ENCODE measurements around the gene QRFP. TPM values are rescaled to one million over a fixed set of nuclear protein-coding genes. Genes with fewer than 3 reads are reported as not detected.

Gene QRFP
- polyA plus RNA-seq, 1 donor from 2014 or later: not detected

DNA sequence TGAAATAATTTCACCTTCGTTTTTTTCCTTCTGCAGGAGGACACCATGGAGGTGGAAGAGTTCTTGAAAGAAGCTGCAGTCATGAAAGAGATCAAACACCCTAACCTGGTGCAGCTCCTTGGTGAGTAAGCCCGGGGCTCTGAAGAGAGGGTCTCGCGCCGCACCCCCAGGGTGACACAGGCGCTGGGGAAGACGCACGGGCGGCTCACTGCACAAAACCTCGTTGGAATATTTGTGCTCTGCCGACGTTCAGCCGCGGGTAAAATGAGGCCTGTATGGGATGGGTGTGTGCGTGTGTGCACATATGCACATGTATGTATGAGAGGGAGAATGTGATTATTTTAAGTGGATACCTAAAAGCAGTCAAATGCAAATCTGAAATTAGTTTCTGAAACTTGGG, 24.5 kb downstream of the QRFP start:
- no peaks in the 10 kb centered on the region for H3K9me3 ChIP-seq (ENCODE audit: low read length)
- H3F3A ChIP-seq (ENCODE audit: insufficient read depth, low read length, poor library complexity, severe bottlenecking): no peaks in the 10 kb centered on the region
- no peaks in the 10 kb centered on the region for H3K27me3 ChIP-seq (ENCODE audit: insufficient read depth, low read depth, low read length)
- H3K4me2 ChIP-seq (ENCODE audit: low read length): no peak overlapping the region
- no peak overlapping the region for H3K9ac ChIP-seq (ENCODE audit: low read length)
- H3K27ac ChIP-seq (ENCODE audit: low read length): no peak overlapping the region
- H2AFZ ChIP-seq (ENCODE audit: low read depth, low read length): no peak overlapping the region
- TF ChIP-seq, protein P1, sequence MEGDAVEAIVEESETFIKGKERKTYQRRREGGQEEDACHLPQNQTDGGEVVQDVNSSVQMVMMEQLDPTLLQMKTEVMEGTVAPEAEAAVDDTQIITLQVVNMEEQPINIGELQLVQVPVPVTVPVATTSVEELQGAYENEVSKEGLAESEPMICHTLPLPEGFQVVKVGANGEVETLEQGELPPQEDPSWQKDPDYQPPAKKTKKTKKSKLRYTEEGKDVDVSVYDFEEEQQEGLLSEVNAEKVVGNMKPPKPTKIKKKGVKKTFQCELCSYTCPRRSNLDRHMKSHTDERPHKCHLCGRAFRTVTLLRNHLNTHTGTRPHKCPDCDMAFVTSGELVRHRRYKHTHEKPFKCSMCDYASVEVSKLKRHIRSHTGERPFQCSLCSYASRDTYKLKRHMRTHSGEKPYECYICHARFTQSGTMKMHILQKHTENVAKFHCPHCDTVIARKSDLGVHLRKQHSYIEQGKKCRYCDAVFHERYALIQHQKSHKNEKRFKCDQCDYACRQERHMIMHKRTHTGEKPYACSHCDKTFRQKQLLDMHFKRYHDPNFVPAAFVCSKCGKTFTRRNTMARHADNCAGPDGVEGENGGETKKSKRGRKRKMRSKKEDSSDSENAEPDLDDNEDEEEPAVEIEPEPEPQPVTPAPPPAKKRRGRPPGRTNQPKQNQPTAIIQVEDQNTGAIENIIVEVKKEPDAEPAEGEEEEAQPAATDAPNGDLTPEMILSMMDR (IDR thresholded peaks at IDR 0.05; ENCODE audit: poor library complexity, severe bottlenecking): no peak
- TF ChIP-seq TAF1 (IDR thresholded peaks at IDR 0.05; ENCODE audit: low read depth) (no peak), EP300 (conservative IDR thresholded peaks at IDR 0.05; ENCODE audit: poor library complexity, severe bottlenecking) (no peak), EZH2 (IDR thresholded peaks at IDR 0.05; ENCODE audit: borderline replicate concordance, insufficient read depth, low read length, poor library complexity, severe bottlenecking) (no peak), MXI1 (conservative IDR thresholded peaks at IDR 0.05; ENCODE audit: poor library complexity, severe bottlenecking) (no peak), POLR2AphosphoS5 (IDR thresholded peaks at IDR 0.05) (no peak), RAD21 (conservative IDR thresholded peaks at IDR 0.05) (no peak), SMC3 (conservative IDR thresholded peaks at IDR 0.05; ENCODE audit: poor library complexity) (no peak)
- TF ChIP-seq, protein P2, sequence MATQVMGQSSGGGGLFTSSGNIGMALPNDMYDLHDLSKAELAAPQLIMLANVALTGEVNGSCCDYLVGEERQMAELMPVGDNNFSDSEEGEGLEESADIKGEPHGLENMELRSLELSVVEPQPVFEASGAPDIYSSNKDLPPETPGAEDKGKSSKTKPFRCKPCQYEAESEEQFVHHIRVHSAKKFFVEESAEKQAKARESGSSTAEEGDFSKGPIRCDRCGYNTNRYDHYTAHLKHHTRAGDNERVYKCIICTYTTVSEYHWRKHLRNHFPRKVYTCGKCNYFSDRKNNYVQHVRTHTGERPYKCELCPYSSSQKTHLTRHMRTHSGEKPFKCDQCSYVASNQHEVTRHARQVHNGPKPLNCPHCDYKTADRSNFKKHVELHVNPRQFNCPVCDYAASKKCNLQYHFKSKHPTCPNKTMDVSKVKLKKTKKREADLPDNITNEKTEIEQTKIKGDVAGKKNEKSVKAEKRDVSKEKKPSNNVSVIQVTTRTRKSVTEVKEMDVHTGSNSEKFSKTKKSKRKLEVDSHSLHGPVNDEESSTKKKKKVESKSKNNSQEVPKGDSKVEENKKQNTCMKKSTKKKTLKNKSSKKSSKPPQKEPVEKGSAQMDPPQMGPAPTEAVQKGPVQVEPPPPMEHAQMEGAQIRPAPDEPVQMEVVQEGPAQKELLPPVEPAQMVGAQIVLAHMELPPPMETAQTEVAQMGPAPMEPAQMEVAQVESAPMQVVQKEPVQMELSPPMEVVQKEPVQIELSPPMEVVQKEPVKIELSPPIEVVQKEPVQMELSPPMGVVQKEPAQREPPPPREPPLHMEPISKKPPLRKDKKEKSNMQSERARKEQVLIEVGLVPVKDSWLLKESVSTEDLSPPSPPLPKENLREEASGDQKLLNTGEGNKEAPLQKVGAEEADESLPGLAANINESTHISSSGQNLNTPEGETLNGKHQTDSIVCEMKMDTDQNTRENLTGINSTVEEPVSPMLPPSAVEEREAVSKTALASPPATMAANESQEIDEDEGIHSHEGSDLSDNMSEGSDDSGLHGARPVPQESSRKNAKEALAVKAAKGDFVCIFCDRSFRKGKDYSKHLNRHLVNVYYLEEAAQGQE (IDR thresholded peaks at IDR 0.05; ENCODE audit: borderline replicate concordance): no peak
- H3K36me3 ChIP-seq (ENCODE audit: insufficient read depth, low read length): peaks cover 6% of the 10 kb centered on the region
- no peaks in the 10 kb centered on the region for H3K9me2 ChIP-seq (ENCODE audit: insufficient read depth, low read length)
- peaks cover 5% of the 10 kb centered on the region for H4K20me1 ChIP-seq (ENCODE audit: insufficient read depth)
- H3K4me3 ChIP-seq (ENCODE audit: low read length): no peak overlapping the region
- H3K79me2 ChIP-seq (replicated peaks; ENCODE audit: insufficient read depth, low read length): peaks cover 11% of the 10 kb centered on the region

DNA sequence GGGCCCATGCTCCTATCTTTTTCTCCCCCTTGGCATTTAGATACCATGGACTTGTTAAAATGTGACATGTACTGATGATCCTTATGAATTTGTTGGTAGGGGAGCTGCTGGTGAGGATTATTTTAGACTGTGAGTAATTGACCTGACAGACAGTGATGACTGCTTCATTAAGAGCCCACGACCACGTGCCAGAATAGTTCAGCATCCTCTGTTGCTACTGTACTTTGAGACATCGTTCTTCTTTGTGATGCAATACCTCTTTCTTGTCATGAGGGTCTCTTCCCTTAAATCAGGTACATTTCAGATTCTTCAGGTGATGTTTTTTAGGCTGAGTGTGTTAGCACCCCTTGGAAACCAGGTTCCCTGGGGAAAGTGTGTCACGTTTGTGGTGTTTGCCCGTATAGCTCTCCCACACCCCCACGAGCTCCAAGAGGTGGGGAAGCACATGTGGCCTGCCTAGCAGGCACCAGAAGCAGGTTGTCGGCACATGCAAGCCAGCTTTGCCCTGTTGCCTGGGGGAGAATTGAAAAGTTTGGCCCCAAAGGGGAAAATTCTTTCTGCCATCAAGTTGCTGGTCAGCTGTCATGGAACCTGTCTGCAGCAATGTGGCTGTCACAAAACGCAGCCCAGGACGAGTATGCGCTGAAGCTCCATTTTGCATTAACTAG, 25.1 kb downstream of the QRFP start:
- Histone ChIP-seq H3K4me2 (ENCODE audit: low read length) (no peak overlapping the region), H3K9ac (ENCODE audit: low read length) (no peak overlapping the region), H3K27ac (ENCODE audit: low read length) (no peak overlapping the region), H4K20me1 (ENCODE audit: insufficient read depth) (peaks cover 6% of the 10 kb centered on the region), H3K79me2 (replicated peaks; ENCODE audit: insufficient read depth, low read length) (peaks cover 11% of the 10 kb centered on the region), H3F3A (ENCODE audit: insufficient read depth, low read length, poor library complexity, severe bottlenecking) (no peaks in the 10 kb centered on the region), H3K36me3 (ENCODE audit: insufficient read depth, low read length) (peaks cover 6% of the 10 kb centered on the region), H2AFZ (ENCODE audit: low read depth, low read length) (no peak overlapping the region), H3K9me2 (ENCODE audit: insufficient read depth, low read length) (no peaks in the 10 kb centered on the region), H3K27me3 (ENCODE audit: insufficient read depth, low read depth, low read length) (no peaks in the 10 kb centered on the region), H3K9me3 (ENCODE audit: low read length) (no peaks in the 10 kb centered on the region), H3K4me3 (ENCODE audit: low read length) (no peak overlapping the region)
- TF ChIP-seq, protein P2 (IDR thresholded peaks at IDR 0.05; ENCODE audit: borderline replicate concordance): no peak
- no peak for TF ChIP-seq RAD21 (conservative IDR thresholded peaks at IDR 0.05)

Data from neural cell (in vitro differentiated cells).